IPS-18a (cell line): Measurements from ENCODE around the gene NDUFAF8.

ENCODE experiments used
- H3K27ac ChIP-seq: one replicate; pipeline ENCODE4 v1.5.1; 2013; ENCODE audit warnings: low read length
- H3K27me3 ChIP-seq: one replicate; pipeline ENCODE4 v1.6.1; 2013; ENCODE audit warnings: mild to moderate bottlenecking, low read length; ENCODE audit not compliant: control insufficient read depth, insufficient read depth
- H3K36me3 ChIP-seq: one replicate; pipeline ENCODE4 v1.6.1; 2013; ENCODE audit warnings: low read depth, low read length; ENCODE audit not compliant: control insufficient read depth
- H3K4me1 ChIP-seq: one replicate; pipeline ENCODE4 v1.6.1; 2013; ENCODE audit warnings: low read depth, low read length; ENCODE audit not compliant: control insufficient read depth
- H3K4me3 ChIP-seq: one replicate; pipeline ENCODE4 v1.5.1; 2013; ENCODE audit warnings: low read length
- H3K9ac ChIP-seq: one replicate; pipeline ENCODE4 v1.6.1; 2013; ENCODE audit warnings: mild to moderate bottlenecking, low read length, moderate library complexity
- H3K9me3 ChIP-seq: one replicate; pipeline ENCODE4 v1.6.1; 2013; ENCODE audit warnings: low read depth, low read length; ENCODE audit not compliant: control insufficient read depth

NDUFAF8 gene

DNA sequence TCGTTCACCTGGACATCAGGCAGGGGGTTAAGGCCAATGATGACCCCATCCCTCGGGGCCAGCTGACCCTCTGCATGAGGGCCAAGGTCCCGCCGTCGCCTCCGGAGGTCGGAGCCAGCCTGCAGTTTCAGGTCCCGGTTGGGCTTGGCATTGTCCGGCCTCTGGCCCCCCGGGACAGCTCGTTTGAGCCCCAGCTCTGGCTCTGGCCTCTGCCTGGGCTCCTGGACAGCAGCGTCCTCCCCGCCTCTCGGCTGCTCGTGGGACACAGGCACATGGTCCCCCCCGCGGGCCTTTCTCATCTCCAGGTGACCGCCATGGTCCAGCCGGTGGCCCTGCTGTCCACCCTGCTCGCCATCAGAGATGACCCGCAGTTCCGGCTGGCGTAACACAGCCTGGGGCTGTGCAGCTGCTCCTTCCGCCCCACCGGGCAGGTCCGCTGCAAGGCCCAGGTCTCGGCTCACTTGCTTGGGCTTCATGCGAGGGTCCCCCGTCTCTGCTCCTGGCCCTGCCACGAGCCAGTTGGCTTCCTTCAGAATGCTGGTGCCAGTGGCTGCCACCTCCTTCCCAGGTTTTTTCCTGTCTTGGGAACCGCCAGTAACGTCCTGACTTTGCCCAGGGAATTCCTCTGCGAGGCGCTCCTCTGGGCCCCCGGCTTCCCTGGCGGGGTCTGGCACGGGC is 6.7 kb downstream of the NDUFAF8 start:
- no peak overlapping the region for H3K27ac ChIP-seq
- no peaks in the 10 kb centered on the region for H3K9me3 ChIP-seq
- no peaks in the 10 kb centered on the region for H3K4me1 ChIP-seq
- H3K9ac ChIP-seq: no peak overlapping the region
- no peaks in the 10 kb centered on the region for H3K27me3 ChIP-seq
- peaks cover 6% of the 10 kb centered on the region for H3K36me3 ChIP-seq
- no peak overlapping the region for H3K4me3 ChIP-seq

DNA sequence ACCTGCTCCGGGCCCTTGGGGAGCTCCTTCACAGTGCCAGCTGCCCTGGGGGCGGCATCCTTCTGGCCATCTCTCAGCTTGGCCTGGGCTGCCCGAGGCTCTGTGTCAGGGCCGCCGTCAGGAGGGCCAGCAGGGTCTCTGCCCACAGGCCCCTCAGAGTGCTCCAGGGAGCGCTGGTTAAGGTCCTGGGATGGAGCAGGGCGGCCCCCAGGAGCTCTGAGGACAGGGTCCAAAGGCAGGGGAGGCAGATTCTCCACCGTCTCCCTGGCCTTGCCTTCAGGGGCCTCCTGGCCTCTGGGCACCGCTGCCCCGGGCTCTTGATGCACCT is 7.2 kb downstream of the NDUFAF8 start:
- peaks cover 1% of the 10 kb centered on the region for H3K36me3 ChIP-seq
- no peaks in the 10 kb centered on the region for H3K4me1 ChIP-seq
- no peak overlapping the region for H3K27ac ChIP-seq
- no peak overlapping the region for H3K4me3 ChIP-seq
- no peak overlapping the region for H3K9ac ChIP-seq
- no peaks in the 10 kb centered on the region for H3K27me3 ChIP-seq
- no peaks in the 10 kb centered on the region for H3K9me3 ChIP-seq

DNA sequence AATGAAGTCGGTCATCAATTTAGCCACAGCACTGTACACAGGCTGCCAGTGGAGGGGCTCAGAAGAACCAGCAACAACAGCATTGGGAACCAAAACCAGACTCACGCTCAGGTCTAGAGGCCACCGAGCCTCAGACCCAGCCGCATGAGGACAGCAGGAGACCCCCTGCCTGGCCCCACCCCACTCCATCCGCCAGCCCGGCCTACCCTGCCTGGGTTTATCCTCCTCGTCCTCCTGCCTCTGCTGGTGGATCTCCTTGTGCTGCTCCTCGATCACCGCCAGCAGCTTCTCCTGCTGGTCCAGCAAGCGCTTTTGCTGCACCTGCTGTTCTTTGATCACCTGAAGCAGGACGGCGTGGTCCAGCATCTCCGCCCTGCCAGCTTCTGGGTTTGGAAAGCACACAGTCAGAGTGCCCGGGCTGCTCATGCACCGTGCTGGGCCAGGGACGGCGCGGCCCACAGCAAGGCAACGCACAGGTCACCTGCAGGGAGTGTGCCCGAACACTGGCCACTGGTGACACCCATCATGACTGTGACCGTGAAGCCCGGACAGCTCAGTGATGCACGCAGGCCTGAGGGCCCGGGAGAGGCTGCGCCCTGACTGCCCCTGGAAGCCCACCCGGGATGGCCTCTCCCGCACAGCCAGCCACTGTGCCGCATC is 7.7 kb downstream of the NDUFAF8 start:
- Histone ChIP-seq H3K9ac (no peak overlapping the region), H3K27ac (no peak overlapping the region), H3K36me3 (no peaks in the 10 kb centered on the region), H3K4me1 (no peaks in the 10 kb centered on the region), H3K9me3 (no peaks in the 10 kb centered on the region), H3K27me3 (no peaks in the 10 kb centered on the region), H3K4me3 (no peak overlapping the region)

- Histone ChIP-seq H3K4me3 (no peak overlapping the region), H3K9me3 (no peaks in the 10 kb centered on the region), H3K36me3 (no peaks in the 10 kb centered on the region), H3K27ac (no peak overlapping the region), H3K4me1 (no peaks in the 10 kb centered on the region), H3K9ac (no peak overlapping the region), H3K27me3 (no peaks in the 10 kb centered on the region)
These were observed 8.3 kb downstream of the NDUFAF8 start for GRCh38 chr17:81247339-81247990.

DNA sequence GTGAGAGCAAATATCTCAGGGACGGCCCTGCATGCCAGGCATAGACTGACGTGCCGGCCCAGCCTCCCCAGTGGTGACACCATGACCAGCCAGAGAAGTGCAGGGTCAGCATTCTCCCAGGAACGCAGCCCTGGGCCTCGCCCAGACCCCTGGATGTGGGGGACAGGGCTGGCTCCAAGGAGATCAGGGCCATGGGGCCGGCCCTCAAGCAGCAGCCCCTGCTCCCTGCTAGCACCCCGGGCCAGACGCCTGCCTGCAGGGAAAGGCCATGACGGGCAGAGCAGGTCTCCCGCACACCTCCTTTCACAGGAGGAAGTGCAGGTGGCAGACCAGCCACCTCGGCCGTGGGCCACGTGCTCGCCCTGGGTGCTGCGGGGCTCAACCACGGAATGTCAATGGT is 9.5 kb downstream of the NDUFAF8 start:
- H3K4me3 ChIP-seq: no peak overlapping the region
- H3K36me3 ChIP-seq: no peaks in the 10 kb centered on the region
- H3K27ac ChIP-seq: no peak overlapping the region
- H3K9me3 ChIP-seq: no peaks in the 10 kb centered on the region
- no peak overlapping the region for H3K9ac ChIP-seq
- H3K4me1 ChIP-seq: no peaks in the 10 kb centered on the region
- H3K27me3 ChIP-seq: no peaks in the 10 kb centered on the region

- H3K4me1 ChIP-seq: no peaks in the 10 kb centered on the region
- H3K36me3 ChIP-seq: no peaks in the 10 kb centered on the region
- no peak overlapping the region for H3K9ac ChIP-seq
- H3K27ac ChIP-seq: no peak overlapping the region
- no peaks in the 10 kb centered on the region for H3K27me3 ChIP-seq
- H3K4me3 ChIP-seq: no peak overlapping the region
- no peaks in the 10 kb centered on the region for H3K9me3 ChIP-seq
These were observed 10.3 kb downstream of the NDUFAF8 start for GRCh38 chr17:81249223-81250040.

DNA sequence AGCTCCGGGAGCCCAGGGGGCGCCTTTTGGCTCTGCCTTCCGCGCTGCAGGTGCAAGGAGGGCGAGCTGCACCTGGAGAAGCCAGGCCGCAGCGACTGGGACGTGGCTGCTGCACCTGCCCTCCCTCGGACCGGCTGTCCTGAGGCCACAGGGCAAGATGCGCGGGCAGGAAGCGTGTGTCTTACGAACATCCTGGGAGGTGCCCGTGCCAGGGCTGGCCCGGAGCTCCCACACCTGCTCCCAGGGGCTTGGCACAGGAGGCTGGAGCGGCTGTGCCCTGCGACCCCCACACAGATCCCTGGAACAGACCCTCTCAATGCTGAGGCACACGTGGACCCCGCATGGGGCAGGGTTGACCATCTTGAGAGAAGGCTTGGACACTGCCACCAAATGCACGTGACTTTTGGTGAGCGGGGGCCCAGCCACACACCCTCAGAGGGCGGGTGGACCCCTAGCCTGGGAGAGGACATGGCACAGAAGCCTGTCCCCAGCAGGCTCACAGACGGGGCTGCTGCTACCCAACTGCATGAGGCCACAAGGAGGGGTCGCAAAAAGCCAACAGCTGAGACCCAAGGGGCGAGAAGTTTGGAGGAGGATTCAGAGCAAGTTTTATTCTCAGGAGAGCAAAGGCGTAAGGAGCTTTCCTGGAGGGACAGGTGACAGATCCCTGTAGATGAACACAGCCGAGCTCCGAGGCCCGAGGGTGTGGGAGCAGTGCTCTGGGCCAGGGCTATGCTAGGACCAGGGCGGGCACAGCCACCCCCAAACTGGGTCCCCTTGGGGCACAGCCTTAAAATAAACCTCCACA is 11.4 kb downstream of the NDUFAF8 start:
- Histone ChIP-seq H3K27ac (no peak overlapping the region), H3K4me3 (no peak overlapping the region), H3K9ac (no peak overlapping the region), H3K36me3 (no peaks in the 10 kb centered on the region), H3K27me3 (no peaks in the 10 kb centered on the region), H3K9me3 (no peaks in the 10 kb centered on the region), H3K4me1 (peaks cover 3% of the 10 kb centered on the region)

- H3K36me3 ChIP-seq: no peaks in the 10 kb centered on the region
- H3K4me1 ChIP-seq: peaks cover 3% of the 10 kb centered on the region
- H3K9ac ChIP-seq: no peak overlapping the region
- no peaks in the 10 kb centered on the region for H3K9me3 ChIP-seq
- no peak overlapping the region for H3K4me3 ChIP-seq
- no peaks in the 10 kb centered on the region for H3K27me3 ChIP-seq
- H3K27ac ChIP-seq: no peak overlapping the region
These were observed 12.1 kb downstream of the NDUFAF8 start for GRCh38 chr17:81251094-81251708.

GRCh38 chr17:81251709-81252301 is 12.7 kb downstream of the NDUFAF8 start:
- Histone ChIP-seq H3K27ac (no peak overlapping the region), H3K4me1 (peaks cover 3% of the 10 kb centered on the region), H3K9ac (no peak overlapping the region), H3K27me3 (no peaks in the 10 kb centered on the region), H3K36me3 (no peaks in the 10 kb centered on the region), H3K9me3 (no peaks in the 10 kb centered on the region), H3K4me3 (no peak overlapping the region)

DNA sequence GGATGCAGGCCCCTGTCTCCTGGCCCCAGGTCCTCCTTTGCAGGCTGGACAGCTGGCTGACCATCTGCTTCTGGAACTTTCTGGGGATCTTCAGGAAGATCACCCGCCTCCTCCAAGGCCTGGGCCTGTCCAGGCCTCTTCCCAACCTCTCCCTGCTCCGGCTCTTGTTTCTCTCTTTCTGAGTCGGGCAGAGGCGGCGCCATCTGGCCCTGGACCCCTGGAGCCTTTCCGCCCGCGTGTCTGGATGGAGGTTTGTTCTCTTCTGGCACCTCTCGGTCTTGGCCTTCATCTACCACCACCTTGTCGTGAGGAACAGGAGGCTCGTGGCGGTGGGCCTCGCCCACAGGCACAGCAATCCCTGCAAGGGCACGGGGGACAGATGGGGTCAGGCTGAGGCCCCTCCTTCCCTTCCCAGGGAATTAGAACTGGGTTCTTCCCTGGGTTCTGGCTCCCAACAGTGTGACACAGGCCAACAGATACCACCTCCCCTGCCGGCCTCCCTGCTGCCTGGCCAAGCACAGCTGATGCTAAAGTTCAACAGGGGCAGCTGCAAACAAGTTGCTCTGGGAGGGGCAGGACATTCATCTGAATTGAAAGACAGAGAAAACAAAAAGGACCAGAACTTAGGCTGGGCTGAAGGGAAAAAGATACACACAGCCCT is 13.3 kb downstream of the NDUFAF8 start:
- no peaks in the 10 kb centered on the region for H3K9me3 ChIP-seq
- H3K9ac ChIP-seq: no peak overlapping the region
- no peak overlapping the region for H3K4me3 ChIP-seq
- no peaks in the 10 kb centered on the region for H3K36me3 ChIP-seq
- H3K4me1 ChIP-seq: peaks cover 3% of the 10 kb centered on the region
- no peak overlapping the region for H3K27ac ChIP-seq
- H3K27me3 ChIP-seq: no peaks in the 10 kb centered on the region
